NCI-H187 treated with DMSO at 0.1 percent for 48 hours (cell line): ENCODE results near the gene DENND6B.
"Not testable (repeated sequence)": the region's sequence is repeated elsewhere in the genome, so short reads cannot be mapped to it uniquely, and the experiment has no call there.

Experiments used
- DNase-seq: peaks from one replicate; lab custom pipeline; 2025; lab: John Stamatoyannopoulos, UW

Gene DENND6B

GRCh38 chr22:50339945-50340879 is 13.4 kb upstream of the DENND6B start:
- DNase-seq = no peak

GRCh38 chr22:50338860-50339462 is 12.1 kb upstream of the DENND6B start:
- no peak for DNase-seq

- DNase-seq = no peak
Observed at GRCh38 chr22:50338042-50338573, 11.3 kb upstream of the DENND6B start.

- no peak for DNase-seq
Observed at GRCh38 chr22:50337262-50338041, 10.6 kb upstream of the DENND6B start.

GRCh38 chr22:50334433-50334832 is 7.6 kb upstream of the DENND6B start:
- DNase-seq = not testable (repeated sequence)

GRCh38 chr22:50329236-50329635 is 2.4 kb upstream of the DENND6B start:
- DNase-seq = no peak

- no peak for DNase-seq
Observed at GRCh38 chr22:50327711-50328019, 853 bp upstream of the DENND6B start.

- no peak for DNase-seq
Observed at GRCh38 chr22:50326225-50326955, 422 bp downstream of the DENND6B start.

- no peak for DNase-seq
Observed at GRCh38 chr22:50325444-50326224, 1.2 kb downstream of the DENND6B start.

- DNase-seq = no peak
Observed at GRCh38 chr22:50323900-50324299, 2.9 kb downstream of the DENND6B start.

GRCh38 chr22:50322382-50323104 is 4.3 kb downstream of the DENND6B start:
- not testable (repeated sequence) for DNase-seq

GRCh38 chr22:50320671-50321325 is 6.0 kb downstream of the DENND6B start:
- no peak for DNase-seq

- DNase-seq = no peak
Observed at GRCh38 chr22:50320116-50320515, 6.7 kb downstream of the DENND6B start.

GRCh38 chr22:50319503-50319951 is 7.3 kb downstream of the DENND6B start:
- no peak for DNase-seq

- no peak for DNase-seq
Observed at GRCh38 chr22:50318698-50319411, 8.0 kb downstream of the DENND6B start.

- no peak for DNase-seq
Observed at GRCh38 chr22:50318356-50318697, 8.5 kb downstream of the DENND6B start.

GRCh38 chr22:50317674-50318073 is 9.1 kb downstream of the DENND6B start:
- no peak for DNase-seq

GRCh38 chr22:50317178-50317577 is 9.6 kb downstream of the DENND6B start:
- DNase-seq = no peak
